Transverse colon (tissue), 4 donors: ENCODE results near the gene MTHFD2L. TPM values are rescaled to one million over a fixed set of nuclear protein-coding genes. Genes with fewer than 3 reads are reported as not detected.

Experiments used
- DNase-seq: peaks from one replicate; pipeline ENCODE4 v3.0.0-alpha.2; 2019
- H3K27ac ChIP-seq, 4 donors: fragments of 200-600 bp; sonication (generic); 2 replicates each; pipeline ENCODE4 v1.5.1; 2016 to 2018; ENCODE audit warnings: inconsistent platforms in 4 of 4
- H3K27me3 ChIP-seq: fragments of 200-600 bp; sonication (generic); 2 replicates; pipeline ENCODE4 v1.5.1; 2017; ENCODE audit warnings: inconsistent platforms
- H3K36me3 ChIP-seq, 4 donors: fragments of 200-600 bp; sonication (generic); 2 replicates each; pipeline ENCODE4 v1.5.1; 2017 to 2019; ENCODE audit warnings: inconsistent platforms in 4 of 4
- H3K4me1 ChIP-seq, 4 donors: fragments of 200-600 bp; sonication (generic); 2 replicates each; pipeline ENCODE4 v1.5.1; 2017 to 2020; ENCODE audit warnings: inconsistent platforms in 4 of 4
- H3K4me3 ChIP-seq, 4 donors: fragments of 200-600 bp; sonication (generic); 1 replicate in 1 of 4; 2 replicates in 3 of 4; pipeline versions ENCODE4 v1.5.1 to v1.6.1; 2017 to 2019; ENCODE audit warnings: inconsistent platforms in 4 of 4
- H3K9me3 ChIP-seq, 2 donors: fragments of 200-600 bp; sonication (generic); 2 replicates each; pipeline ENCODE4 v1.5.1; 2017 to 2019; ENCODE audit warnings: inconsistent platforms in 2 of 2
- CTCF ChIP-seq, 5 experiments: fragments of 200-600 bp in 3 of 5; fragments of 450-650 bp in 2 of 5; sonication (generic) in 3 of 5; IDR thresholded peaks; 1 replicate in 2 of 5; 2 replicates in 3 of 5; pipeline ENCODE4 v1.5.1; 2016 to 2017; ENCODE audit warnings: antibody characterized with exemption in 5 of 5, inconsistent platforms in 3 of 5, mild to moderate bottlenecking in 2 of 5, moderate library complexity in 1 of 5
- EP300 ChIP-seq: sonication (generic); formaldehyde crosslinking; IDR thresholded peaks from one replicate; pipeline ENCODE4 v1.6.1; 2017; ENCODE audit warnings: antibody characterized with exemption, low read depth
- POLR2A ChIP-seq: fragments of 450-650 bp; IDR thresholded peaks from one replicate; pipeline ENCODE4 v1.6.1; 2016; ENCODE audit warnings: antibody characterized with exemption, mild to moderate bottlenecking, moderate library complexity
- POLR2AphosphoS5 ChIP-seq, 3 donors: sonication (generic); formaldehyde crosslinking; IDR thresholded peaks; one replicate each; pipeline ENCODE4 v1.6.1; 2016; ENCODE audit warnings: antibody characterized with exemption in 3 of 3
- WGBS, 2 donors: methylation state at CpG; one replicate each; pipeline ENCODE4 v1.1.5; 2018; ENCODE audit warnings: low coverage in 1 of 2; 5-methylcytosine and 5-hydroxymethylcytosine counted together
- in situ Hi-C, 4 donors: fragments of 200-750 bp; cut with MboI; loops; one replicate each; pipeline versions ENCODE4 v1.15.0 to v1.15.1; 2017; ENCODE audit warnings: low sequenced_read_pairs in 3 of 4, low pct_ligation_motif_present in 1 of 4, low pct_unique_long_range_greater_than_20kb in 1 of 4
- intact Hi-C: fragments of 100-400 bp; cut with DNase I; formaldehyde crosslinking; loops from one replicate; pipeline ENCODE4 v1.15.1; 2023; ENCODE audit warnings: low total_unique reads
- total RNA-seq, 4 donors: library from RNA; depleted of rRNA; stranded (reverse); fragments of >200 nt; gene quantifications; one replicate each; pipeline ENCODE4 v1.1.0, GENCODE V29; 2016

Gene MTHFD2L
- total RNA-seq, 4 donors from 2014 or later: 7.6 to 18.1 (median 12.7) TPM

- intact Hi-C loops (no loop called here), in situ Hi-C loops (no loop called here)
- 100% methylated on average over 1 of the region's 1 CpG; no CpG with 5 or more reads in 1 of the 2 donors for WGBS, 2 donors
- Histone ChIP-seq H3K4me3 (no peak overlapping the region), H3K27ac (no peak overlapping the region), H3K36me3 (no peaks in the 10 kb centered on the region), H3K27me3 (no peaks in the 10 kb centered on the region), H3K4me1 (no peaks in the 10 kb centered on the region), H3K9me3 (no peaks in the 10 kb centered on the region)
- TF ChIP-seq EP300 (no peak), POLR2AphosphoS5 (IDR thresholded peaks at IDR 0.05) (no peak), POLR2A (no peak), CTCF (IDR thresholded peaks at IDR 0.05) (no peak)
- no peak for DNase-seq
Observed at GRCh38 chr4:74166818-74167217, 8.9 kb downstream of the MTHFD2L start.

- Histone ChIP-seq H3K4me1 (no peaks in the 10 kb centered on the region), H3K36me3 (no peaks in the 10 kb centered on the region), H3K27me3 (no peaks in the 10 kb centered on the region), H3K27ac (no peak overlapping the region), H3K4me3 (no peak overlapping the region), H3K9me3 (no peaks in the 10 kb centered on the region)
- intact Hi-C loops (no loop called here), in situ Hi-C loops (no loop called here)
- no peak for DNase-seq
- no peak for TF ChIP-seq POLR2AphosphoS5 (IDR thresholded peaks at IDR 0.05)
- TF ChIP-seq CTCF (IDR thresholded peaks at IDR 0.05): no peak
- TF ChIP-seq EP300: no peak
- no peak for TF ChIP-seq POLR2A
- 96% methylated on average over 2 of the region's 2 CpGs; no CpG with 5 or more reads in 1 of the 2 donors for WGBS, 2 donors
Observed at GRCh38 chr4:74167585-74167984, 9.7 kb downstream of the MTHFD2L start.

- in situ Hi-C loops: no loop called here
- WGBS, 2 donors: 80 to 96% methylated on average over 1 to 2 of the region's 2 CpGs
Observed at GRCh38 chr4:74168841-74169240, 10.9 kb downstream of the MTHFD2L start.

GRCh38 chr4:74173321-74173720, 15.4 kb downstream of the MTHFD2L start:
- Histone ChIP-seq H3K36me3 (no peaks in the 10 kb centered on the region), H3K27ac (no peak overlapping the region), H3K9me3 (no peaks in the 10 kb centered on the region), H3K27me3 (no peaks in the 10 kb centered on the region), H3K4me3 (no peak overlapping the region), H3K4me1 (no peaks in the 10 kb centered on the region)
- intact Hi-C loops: no loop called here
- TF ChIP-seq EP300 (no peak), POLR2A (no peak)
- no peak for DNase-seq
- in situ Hi-C loops: no loop called here
- 89 to 94% methylated on average over 4 to 5 of the region's 5 CpGs for WGBS, 2 donors

More at GRCh38 chr4:74168841-74169240, 10.9 kb downstream of the MTHFD2L start:
- Histone ChIP-seq H3K4me1 (no peaks in the 10 kb centered on the region), H3K27ac (no peak overlapping the region), H3K9me3 (no peaks in the 10 kb centered on the region), H3K27me3 (no peaks in the 10 kb centered on the region), H3K36me3 (no peaks in the 10 kb centered on the region), H3K4me3 (no peak overlapping the region)
- DNase-seq: no peak
- intact Hi-C loops: no loop called here
- TF ChIP-seq EP300 (no peak), POLR2AphosphoS5 (IDR thresholded peaks at IDR 0.05) (no peak), CTCF (IDR thresholded peaks at IDR 0.05) (no peak), POLR2A (no peak)

- TF ChIP-seq CTCF (IDR thresholded peaks at IDR 0.05): no peak
- no peak for TF ChIP-seq POLR2A
- Histone ChIP-seq H3K9me3 (no peaks in the 10 kb centered on the region), H3K36me3 (no peaks in the 10 kb centered on the region), H3K4me3 (no peak overlapping the region), H3K27me3 (no peaks in the 10 kb centered on the region), H3K4me1 (peaks cover 0 to 6% (median 0%) of the 10 kb centered on the region in 4 donors), H3K27ac (no peak overlapping the region)
- no peak for DNase-seq
- intact Hi-C loops (no loop called here), in situ Hi-C loops (no loop called here)
- 98 to 100% methylated on average over 2 of the region's 2 CpGs for WGBS, 2 donors
Observed at GRCh38 chr4:74174421-74174820, 16.5 kb downstream of the MTHFD2L start.
